Endothelial cell of umbilical vein (primary cell): Measurements from ENCODE around the gene SEMA3G. TPM values are rescaled to one million over a fixed set of nuclear protein-coding genes. Genes with fewer than 3 reads are reported as not detected.

Source experiments
- BruUV-seq: library from RNA; stranded (reverse); fragments of 400-500 nt; replicated peaks from 2 replicates; lab custom pipeline; 2021; lab: Mats Ljungman, UMichigan
- CTCF ChIA-PET: fragments of 300-600, 350-600 bp; sonication (Branson Sonifier 250); formaldehyde crosslinking; loops from one replicate; lab custom pipeline; 2021; ENCODE audit warnings: antibody characterized with exemption, inconsistent platforms; lab: Charles Lee
- POLR2A ChIA-PET: fragments of 300-600, 350-600 bp; sonication (Branson Sonifier 250); formaldehyde crosslinking; loops from one replicate; lab custom pipeline; 2021; ENCODE audit warnings: antibody characterized with exemption, inconsistent platforms; lab: Charles Lee
- DNase-seq: peaks from one replicate; pipeline ENCODE4 v3.0.0-alpha.2; 2011; ENCODE audit warnings: low read depth, low spot score
- FAIRE-seq: peaks from 2 replicates; lab custom pipeline; 2011; peaks lifted over from hg19 to GRCh38; lab: Jason Lieb, UNC
- H2AFZ ChIP-seq: 2 replicates; pipeline ENCODE4 v1.6.0; 2012; ENCODE audit warnings: low read depth, low read length, control low read depth, inconsistent platforms
- H3K27ac ChIP-seq: 2 replicates; pipeline ENCODE4 v1.5.1; 2011; ENCODE audit warnings: low read depth, mild to moderate bottlenecking, control low read depth, low read length, moderate library complexity; ENCODE audit not compliant: insufficient read depth
- H3K27me3 ChIP-seq, 2 experiments: 2 replicates each; pipeline versions ENCODE4 v1.6.0 to v1.6.1; 2011; ENCODE audit warnings: low read length in 2 of 2, mixed read lengths in 1 of 2; ENCODE audit not compliant: control insufficient read depth in 2 of 2, insufficient read depth in 2 of 2
- H3K36me3 ChIP-seq, 2 experiments: 2 replicates in 1 of 2; 3 replicates in 1 of 2; pipeline ENCODE4 v1.5.1; 2011; ENCODE audit warnings: low read length in 2 of 2, mild to moderate bottlenecking in 1 of 2, moderate library complexity in 1 of 2; ENCODE audit not compliant: control insufficient read depth in 2 of 2, insufficient read depth in 2 of 2; ENCODE audit errors: extremely low read depth in 1 of 2
- H3K4me1 ChIP-seq: 3 replicates; pipeline ENCODE4 v1.5.1; 2011; ENCODE audit warnings: mild to moderate bottlenecking, low read length; ENCODE audit not compliant: control insufficient read depth, insufficient read depth; ENCODE audit errors: extremely low read depth
- H3K4me2 ChIP-seq: 2 replicates; pipeline ENCODE4 v1.6.1; 2011; ENCODE audit warnings: low read length, control low read depth, mixed read lengths; ENCODE audit not compliant: insufficient read depth
- H3K4me3 ChIP-seq, 3 experiments: fragments of 200-600 bp in 1 of 3; sonication (generic), shearing (Covaris generic) in 1 of 3; replicated peaks in 1 of 3; 2 replicates each; pipeline ENCODE4 v1.5.1; 2011 to 2016; ENCODE audit warnings: control low read depth in 3 of 3, low read length in 3 of 3, mild to moderate bottlenecking in 2 of 3, inconsistent platforms in 1 of 3, low read depth in 1 of 3, moderate library complexity in 1 of 3; ENCODE audit not compliant: insufficient read depth in 1 of 3
- H3K79me2 ChIP-seq: 2 replicates; pipeline ENCODE4 v1.6.0; 2012; ENCODE audit warnings: low read length, inconsistent platforms; ENCODE audit not compliant: control insufficient read depth, insufficient read depth
- H3K9ac ChIP-seq: replicated peaks from 2 replicates; pipeline ENCODE3; 2011; ENCODE audit warnings: low read length, control low read depth; ENCODE audit not compliant: insufficient read depth; ENCODE audit errors: extremely low read depth
- H3K9me1 ChIP-seq: replicated peaks from 3 replicates; pipeline ENCODE4 v1.6.0; 2011; ENCODE audit warnings: mild to moderate bottlenecking, low read length; ENCODE audit not compliant: control insufficient read depth, insufficient read depth; ENCODE audit errors: extremely low read depth
- H3K9me3 ChIP-seq: replicated peaks from 2 replicates; pipeline ENCODE4 v1.5.1; 2012; ENCODE audit warnings: low read length, inconsistent platforms; ENCODE audit not compliant: control insufficient read depth, insufficient read depth
- H4K20me1 ChIP-seq: replicated peaks from 2 replicates; pipeline ENCODE3; 2011; ENCODE audit warnings: mild to moderate bottlenecking, low read length; ENCODE audit not compliant: control insufficient read depth, insufficient read depth; ENCODE audit errors: extremely low read depth
- CTCF ChIP-seq, 2 donors: IDR thresholded peaks; 1 replicate in 1 of 2; 2 replicates in 1 of 2; pipeline ENCODE4 v1.5.1; 2011; ENCODE audit warnings: low read length in 2 of 2, mild to moderate bottlenecking in 2 of 2, moderate library complexity in 2 of 2, control low read depth in 1 of 2, inconsistent platforms in 1 of 2, low read depth in 1 of 2; ENCODE audit not compliant: insufficient read depth in 1 of 2; ENCODE audit errors: extremely low read depth in 1 of 2
- EZH2 ChIP-seq: IDR thresholded peaks from 2 replicates; pipeline ENCODE4 v1.6.1; 2012; ENCODE audit warnings: borderline replicate concordance, low read depth, mild to moderate bottlenecking, moderate library complexity, low read length, inconsistent platforms; ENCODE audit not compliant: severe bottlenecking
- FOS ChIP-seq: IDR thresholded peaks from 2 replicates; pipeline ENCODE4 v1.6.1; 2011; ENCODE audit warnings: mild to moderate bottlenecking, low read length, moderate library complexity, borderline replicate concordance; ENCODE audit not compliant: insufficient read depth
- GATA2 ChIP-seq: IDR thresholded peaks from 2 replicates; pipeline ENCODE4 v1.7.0; 2011; ENCODE audit warnings: low read depth, mild to moderate bottlenecking, moderate library complexity, mixed read lengths, low read length; ENCODE audit not compliant: insufficient read length, insufficient read depth
- JUN ChIP-seq: IDR thresholded peaks from 2 replicates; pipeline ENCODE4 v1.6.1; 2011; ENCODE audit warnings: borderline replicate concordance, low read depth; ENCODE audit not compliant: insufficient read length, insufficient read depth
- POLR2A ChIP-seq: IDR thresholded peaks from 2 replicates; pipeline ENCODE4 v1.6.1; 2012; ENCODE audit warnings: low read depth, mild to moderate bottlenecking, control low read depth, low read length
- POLR2AphosphoS5 ChIP-seq: IDR thresholded peaks from 2 replicates; pipeline ENCODE4 v1.6.1; 2012; ENCODE audit warnings: low read depth, mild to moderate bottlenecking, control low read depth, low read length, moderate library complexity; ENCODE audit not compliant: insufficient read depth
- dilution Hi-C: fragments of 300-500 bp; cut with MboI; formaldehyde crosslinking; loops from one replicate; pipeline ENCODE4 v1.15.0; 2019; ENCODE audit warnings: low sequenced_read_pairs; ENCODE audit not compliant: extremely low pct_ligation_motif_present
- intact Hi-C: fragments of 100-400 bp; cut with micrococcal nuclease; formaldehyde crosslinking; loops from one replicate; pipeline ENCODE4 v1.10.0; 2022
- polyA plus RNA-seq, 4 experiments: library from polyadenylated mRNA; depleted of rRNA in 3 of 4; stranded (reverse) in 3 of 4; unstranded in 1 of 4; fragments of >200 nt; gene quantifications; 2 replicates each; pipeline versions ENCODE4 v1.2.1 to v1.2.3, GENCODE V29; 2011 to 2012; ENCODE audit warnings: missing spikeins in 1 of 4
- total RNA-seq: library from RNA; stranded (reverse); gene quantifications from 2 replicates; pipeline ENCODE4 v1.2.3, GENCODE V29; 2021

The SEMA3G gene
- total and polyA plus RNA-seq, 2 donors (not counting 3 experiments of a cell fraction or from before 2014, with no cell fraction given), result 22.6 to 27.9 TPM

- Histone ChIP-seq H3K27me3 (no peaks in the 10 kb centered on the region), H3K4me1 (peaks cover 10% of the 10 kb centered on the region), H3K4me3 (no peak overlapping the region), H3K9ac (no peak overlapping the region), H2AFZ (no peak overlapping the region), H3K27ac (no peak overlapping the region), H3K9me3 (no peaks in the 10 kb centered on the region), H3K36me3 (no peaks in the 10 kb centered on the region), H3K79me2 (peaks cover 2% of the 10 kb centered on the region), H3K9me1 (no peaks in the 10 kb centered on the region), H4K20me1 (no peaks in the 10 kb centered on the region), H3K4me2 (no peak overlapping the region)
- CTCF ChIA-PET, result interaction anchor here (1.3 to 7.2 kb wide), 3 partner anchors 26 to 38 kb away, joined by 6 to 243 read pairs (median 145); no protein-coding TSS in a partner anchor
- BruUV-seq, result no TSS peak
- dilution Hi-C loops, result no loop called here
- DNase-seq (no peak), FAIRE-seq (no peak)
- intact Hi-C loops, result no loop called here
- POLR2A ChIA-PET, result no interaction called here
- no peak for TF ChIP-seq POLR2AphosphoS5
- TF ChIP-seq FOS, result no peak
- TF ChIP-seq EZH2, result no peak
- no peak for TF ChIP-seq CTCF (IDR thresholded peaks at IDR 0.05; ENCODE audit: extremely low read depth in 1 of 2, insufficient read depth in 1 of 2, low read depth in 1 of 2, low read length in 2 of 2)
- TF ChIP-seq JUN, result no peak
- no peak for TF ChIP-seq GATA2
- no peak for TF ChIP-seq POLR2A
Measured at GRCh38 chr3:52450489-52451236, 5.8 kb upstream of the SEMA3G start.
